ENCODE measurements around the gene ABCB1.
"Not testable (repeated sequence)": the region's sequence is repeated elsewhere in the genome, so short reads cannot be mapped to it uniquely, and the experiment has no call there.

Gene ABCB1

GRCh38 chr7:87476179-87476557, 124.5 kb downstream of the ABCB1 start:
- Mint-ChIP-seq H3K36me3 (no peaks in the 10 kb centered on the region), H3K4me1 (ENCODE audit: low read depth) (peaks cover 15% of the 10 kb centered on the region), H3K9me3 (ENCODE audit: low read depth) (no peaks in the 10 kb centered on the region), H3K4me3 (peak overlapping the region; percentile 60), H3K27ac (no peak overlapping the region), H3K27me3 (peaks cover 25% of the 10 kb centered on the region)

DNA sequence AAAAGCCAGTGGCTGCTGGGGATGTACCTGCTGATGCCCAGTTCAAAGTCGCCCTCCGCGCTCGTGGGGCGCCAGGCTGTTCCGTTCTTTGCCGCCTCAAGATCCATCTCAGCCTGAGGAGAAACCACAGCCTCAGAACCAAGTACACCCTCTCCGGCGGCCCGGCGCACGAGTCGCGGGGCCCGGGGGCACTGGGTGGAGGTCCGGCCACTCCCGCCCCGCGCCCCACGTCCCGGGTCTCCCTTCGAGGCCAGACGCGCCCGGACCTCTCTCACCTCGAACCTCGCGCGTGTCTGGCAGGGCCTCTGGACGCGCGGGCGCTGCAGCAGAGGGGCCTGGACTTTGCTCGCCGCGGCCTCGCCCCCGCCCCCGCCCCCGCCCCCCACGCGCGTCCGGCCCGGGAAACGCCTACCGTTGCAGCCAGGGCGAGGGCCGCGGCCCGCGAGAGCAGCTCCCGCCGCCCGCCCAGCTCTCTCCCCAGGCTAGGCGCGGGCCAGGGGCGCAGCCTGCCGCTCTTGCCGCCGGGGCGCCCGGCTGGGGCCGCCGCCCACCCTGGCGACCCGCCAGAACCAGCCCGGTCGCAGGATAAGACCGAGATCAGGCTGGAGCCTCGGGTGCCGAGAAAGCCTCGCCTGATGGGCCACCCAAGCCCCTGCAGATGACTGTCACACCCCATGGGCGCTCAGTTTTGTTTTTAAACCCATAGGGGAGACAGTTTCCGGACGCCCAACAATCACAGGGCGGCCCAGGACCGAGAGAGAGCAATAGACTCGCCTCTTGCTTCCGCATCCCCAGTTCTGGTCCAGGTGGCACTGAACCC, 125.1 kb downstream of the ABCB1 start, which contains the start of gene ABCB4:
Gene ABCB4, minus strand, starts transcription at position 322 of the 820 bp plus-strand sequence. Its CDS starts 215 bp downstream, at position 107.
- peak within 1 kb of the TSS; percentile 72 for H3K4me3 Mint-ChIP-seq
- no peak within 1 kb of the TSS for H3K27ac Mint-ChIP-seq

GRCh38 chr7:87474533-87475358, 125.9 kb downstream of the ABCB1 start:
- Mint-ChIP-seq H3K9me3 (ENCODE audit: low read depth) (no peaks in the 10 kb centered on the region), H3K4me3 (peak overlapping the region; percentile 72), H3K36me3 (no peaks in the 10 kb centered on the region), H3K27ac (no peak overlapping the region), H3K4me1 (ENCODE audit: low read depth) (peaks cover 15% of the 10 kb centered on the region), H3K27me3 (peaks cover 25% of the 10 kb centered on the region)

More for the DNA sequence above, 125.1 kb downstream of the ABCB1 start, which contains the start of gene ABCB4:
- no peaks in the 10 kb centered on the region for H3K9me3 Mint-ChIP-seq (ENCODE audit: low read depth)
- H3K36me3 Mint-ChIP-seq: no peaks in the 10 kb centered on the region
- H3K27me3 Mint-ChIP-seq: peaks cover 25% of the 10 kb centered on the region
- H3K4me1 Mint-ChIP-seq (ENCODE audit: low read depth): peaks cover 15% of the 10 kb centered on the region

- Mint-ChIP-seq H3K27ac (no peak overlapping the region), H3K4me1 (ENCODE audit: low read depth) (peaks cover 15% of the 10 kb centered on the region), H3K9me3 (ENCODE audit: low read depth) (no peaks in the 10 kb centered on the region), H3K36me3 (no peaks in the 10 kb centered on the region), H3K27me3 (peaks cover 25% of the 10 kb centered on the region), H3K4me3 (no peak overlapping the region)
Measured at GRCh38 chr7:87473986-87474385, 126.7 kb downstream of the ABCB1 start.

DNA sequence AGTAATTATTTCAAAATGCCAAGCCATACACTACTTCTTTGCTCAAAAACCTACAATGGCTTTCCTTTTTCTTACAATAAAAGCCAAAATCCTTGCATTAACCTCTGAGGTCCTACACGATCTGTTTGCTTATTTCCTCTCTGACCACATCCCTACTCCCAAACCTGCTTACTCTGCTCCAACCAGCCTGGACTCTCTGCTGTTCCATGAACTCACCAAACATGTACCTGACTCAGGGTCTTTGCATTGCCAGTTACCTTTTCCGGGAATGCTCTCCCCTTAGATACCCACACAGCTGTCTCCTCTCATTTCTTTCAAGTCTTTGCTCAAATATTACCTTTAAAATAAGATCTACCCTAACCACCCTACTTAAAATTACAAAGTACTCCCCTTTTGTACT, 127.5 kb downstream of the ABCB1 start:
- Mint-ChIP-seq H3K4me1 (ENCODE audit: low read depth) (peaks cover 15% of the 10 kb centered on the region), H3K4me3 (no peak overlapping the region), H3K9me3 (ENCODE audit: low read depth) (no peaks in the 10 kb centered on the region), H3K36me3 (no peaks in the 10 kb centered on the region), H3K27me3 (peaks cover 25% of the 10 kb centered on the region), H3K27ac (no peak overlapping the region)

- H3K36me3 Mint-ChIP-seq: no peaks in the 10 kb centered on the region
- no peak overlapping the region for H3K27ac Mint-ChIP-seq
- peaks cover 19% of the 10 kb centered on the region for H3K27me3 Mint-ChIP-seq
- no peak overlapping the region for H3K4me3 Mint-ChIP-seq
- peaks cover 15% of the 10 kb centered on the region for H3K4me1 Mint-ChIP-seq (ENCODE audit: low read depth)
- H3K9me3 Mint-ChIP-seq (ENCODE audit: low read depth): no peaks in the 10 kb centered on the region
Measured at GRCh38 chr7:87471473-87471872, 129.2 kb downstream of the ABCB1 start.

GRCh38 chr7:87469204-87469603, 131.5 kb downstream of the ABCB1 start:
- not testable (repeated sequence) for H3K4me1 Mint-ChIP-seq (ENCODE audit: low read depth); H3K9me3 Mint-ChIP-seq (ENCODE audit: low read depth); H3K4me3 Mint-ChIP-seq; H3K27ac Mint-ChIP-seq; H3K36me3 Mint-ChIP-seq
- peaks cover 14% of the 10 kb centered on the region for H3K27me3 Mint-ChIP-seq

GRCh38 chr7:87465534-87465880, 135.2 kb downstream of the ABCB1 start:
- H3K27me3 Mint-ChIP-seq: peaks cover 17% of the 10 kb centered on the region
- not testable (repeated sequence) for H3K27ac Mint-ChIP-seq; H3K9me3 Mint-ChIP-seq (ENCODE audit: low read depth); H3K4me1 Mint-ChIP-seq (ENCODE audit: low read depth); H3K36me3 Mint-ChIP-seq; H3K4me3 Mint-ChIP-seq

DNA sequence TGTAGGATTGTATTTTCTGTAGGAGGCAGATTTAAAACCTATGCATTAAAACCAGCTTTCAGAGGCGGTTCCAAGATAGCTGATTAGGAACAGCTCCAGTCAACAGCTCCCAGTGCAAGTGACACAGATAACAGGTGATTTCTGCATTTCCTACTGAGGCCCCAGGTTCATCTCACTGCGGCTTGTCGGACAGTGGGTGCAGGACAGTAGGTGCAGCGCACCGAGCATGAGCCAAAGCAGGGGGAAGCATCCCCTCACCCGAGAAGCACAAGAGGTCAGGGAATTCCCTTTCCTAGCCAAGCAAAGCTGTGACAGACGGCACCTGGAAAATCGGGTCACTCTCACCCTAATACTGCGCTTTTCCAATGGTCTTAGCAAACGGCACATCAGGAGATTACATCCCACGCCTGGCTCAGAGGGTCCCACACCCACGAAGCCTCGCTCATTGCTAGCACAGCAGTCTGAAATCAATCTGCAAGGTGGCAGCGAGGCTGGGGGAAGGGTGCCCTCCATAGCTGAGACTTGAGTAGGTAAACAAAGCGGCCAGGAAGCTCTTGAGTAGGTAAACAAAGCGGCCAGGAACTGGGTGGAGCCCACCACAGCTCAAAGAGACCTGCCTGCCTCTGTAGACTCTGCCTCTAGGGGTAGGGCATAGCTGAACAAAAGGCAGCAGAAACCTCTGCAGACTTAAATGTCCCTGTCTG, 135.7 kb downstream of the ABCB1 start:
- H3K27ac Mint-ChIP-seq; H3K9me3 Mint-ChIP-seq (ENCODE audit: low read depth); H3K4me1 Mint-ChIP-seq (ENCODE audit: low read depth); H3K4me3 Mint-ChIP-seq; H3K36me3 Mint-ChIP-seq: not testable (repeated sequence)
- peaks cover 17% of the 10 kb centered on the region for H3K27me3 Mint-ChIP-seq

GRCh38 chr7:87463982-87464381, 136.7 kb downstream of the ABCB1 start:
- no peaks in the 10 kb centered on the region for H3K4me1 Mint-ChIP-seq (ENCODE audit: low read depth)
- no peaks in the 10 kb centered on the region for H3K36me3 Mint-ChIP-seq
- no peak overlapping the region for H3K4me3 Mint-ChIP-seq
- no peak overlapping the region for H3K27ac Mint-ChIP-seq
- no peaks in the 10 kb centered on the region for H3K9me3 Mint-ChIP-seq (ENCODE audit: low read depth)
- H3K27me3 Mint-ChIP-seq: peaks cover 21% of the 10 kb centered on the region

DNA sequence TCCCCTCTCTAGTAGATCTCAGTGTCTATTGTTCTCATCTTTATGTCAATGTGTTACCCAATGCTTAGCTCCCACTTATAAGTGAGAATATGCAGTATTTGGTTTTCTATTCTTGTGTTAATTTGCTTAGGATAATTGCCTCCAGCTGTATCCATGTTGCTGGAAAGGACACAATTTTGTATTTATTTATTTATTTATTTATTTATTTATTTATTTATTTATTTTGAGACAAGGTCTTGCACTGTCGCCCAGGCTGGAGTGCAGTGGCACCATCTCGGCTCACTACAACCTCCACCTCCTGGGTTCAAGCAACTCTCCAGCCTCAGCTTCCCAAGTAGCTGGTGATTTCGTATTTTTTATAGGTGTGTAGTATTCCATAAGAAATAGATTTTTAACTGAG, 140.2 kb downstream of the ABCB1 start:
- not testable (repeated sequence) for H3K36me3 Mint-ChIP-seq; H3K27ac Mint-ChIP-seq; H3K9me3 Mint-ChIP-seq (ENCODE audit: low read depth); H3K4me3 Mint-ChIP-seq; H3K4me1 Mint-ChIP-seq (ENCODE audit: low read depth)
- H3K27me3 Mint-ChIP-seq: peaks cover 19% of the 10 kb centered on the region

GRCh38 chr7:87459941-87460340, 140.7 kb downstream of the ABCB1 start:
- Mint-ChIP-seq H3K36me3 (no peaks in the 10 kb centered on the region), H3K27ac (no peak overlapping the region), H3K9me3 (ENCODE audit: low read depth) (no peaks in the 10 kb centered on the region), H3K27me3 (peaks cover 19% of the 10 kb centered on the region), H3K4me1 (ENCODE audit: low read depth) (no peaks in the 10 kb centered on the region), H3K4me3 (no peak overlapping the region)

GRCh38 chr7:87458148-87458547, 142.5 kb downstream of the ABCB1 start:
- Mint-ChIP-seq H3K4me3 (no peak overlapping the region), H3K27me3 (peaks cover 15% of the 10 kb centered on the region), H3K27ac (no peak overlapping the region), H3K4me1 (ENCODE audit: low read depth) (no peaks in the 10 kb centered on the region), H3K36me3 (no peaks in the 10 kb centered on the region), H3K9me3 (ENCODE audit: low read depth) (no peaks in the 10 kb centered on the region)

DNA sequence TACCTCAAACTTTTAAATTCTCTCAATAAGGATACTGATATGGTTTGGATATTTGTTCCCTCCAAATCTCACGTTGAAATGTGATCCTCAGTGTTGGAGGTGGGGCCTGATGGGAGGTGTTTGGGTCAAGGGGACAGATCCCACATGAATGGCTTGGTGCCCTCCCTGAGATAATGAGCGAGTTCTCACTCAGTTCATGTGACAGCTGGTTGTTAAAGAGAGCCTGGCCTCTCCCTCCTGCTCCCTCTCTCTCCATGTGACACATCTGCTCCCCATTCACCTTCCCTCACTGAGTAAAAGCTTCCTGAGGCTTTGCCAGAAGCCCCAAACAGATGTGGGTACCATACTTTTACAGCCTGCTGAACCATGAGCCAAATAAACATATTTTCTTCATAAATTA, 144.4 kb downstream of the ABCB1 start:
- no peak overlapping the region for H3K4me3 Mint-ChIP-seq

More for the DNA sequence above, 144.4 kb downstream of the ABCB1 start:
- Mint-ChIP-seq H3K4me1 (ENCODE audit: low read depth) (no peaks in the 10 kb centered on the region), H3K27me3 (peaks cover 11% of the 10 kb centered on the region), H3K27ac (no peak overlapping the region), H3K36me3 (no peaks in the 10 kb centered on the region), H3K9me3 (ENCODE audit: low read depth) (no peaks in the 10 kb centered on the region)

Data from activated naive CD8-positive, alpha-beta T cell (primary cell).